OCI-LY7 (cell line): Measurements from ENCODE around the gene NCOA5. TPM values are rescaled to one million over a fixed set of nuclear protein-coding genes. Genes with fewer than 3 reads are reported as not detected.

Source experiments
- BruUV-seq: library from RNA; stranded (reverse); fragments of 400-500 nt; replicated peaks from 2 replicates; lab custom pipeline; 2021; lab: Mats Ljungman, UMichigan
- CTCF ChIA-PET: fragments of 300-600 bp; sonication (Branson Sonifier 250); formaldehyde crosslinking; loops from one replicate; lab custom pipeline; 2022; ENCODE audit warnings: antibody characterized with exemption; ENCODE audit not compliant: unreplicated experiment; lab: Charles Lee
- POLR2A ChIA-PET: fragments of 300-600 bp; sonication (Branson Sonifier 250); formaldehyde crosslinking; loops from one replicate; lab custom pipeline; 2022; ENCODE audit warnings: antibody characterized with exemption; lab: Charles Lee
- DNase-seq: peaks from one replicate; pipeline ENCODE4 v3.0.0-alpha.2; 2015; ENCODE audit warnings: low spot score
- H2AFZ ChIP-seq: fragments of 200-600 bp; sonication (generic), shearing (Covaris generic); 2 replicates; pipeline ENCODE4 v1.6.1; 2014; ENCODE audit warnings: mild to moderate bottlenecking, antibody characterized with exemption, low read length, moderate library complexity
- H3K27ac ChIP-seq: fragments of 200-600 bp; sonication (generic); 2 replicates; pipeline ENCODE4 v1.5.1; 2014; ENCODE audit warnings: mixed run types, low read depth, mild to moderate bottlenecking, moderate library complexity, low read length, inconsistent platforms; ENCODE audit not compliant: poor library complexity, severe bottlenecking
- H3K36me3 ChIP-seq: fragments of 200-600 bp; sonication (generic); 2 replicates; pipeline ENCODE4 v1.6.1; 2014; ENCODE audit warnings: mild to moderate bottlenecking, antibody characterized with exemption, low read length, moderate library complexity, mixed read lengths; ENCODE audit not compliant: insufficient read depth
- H3K4me1 ChIP-seq: fragments of 200-600 bp; sonication (generic); 2 replicates; pipeline ENCODE4 v1.5.1; 2014; ENCODE audit warnings: mild to moderate bottlenecking, low read length; ENCODE audit not compliant: insufficient read depth, poor library complexity, severe bottlenecking
- H3K4me2 ChIP-seq: fragments of 200-600 bp; sonication (generic); 2 replicates; pipeline ENCODE4 v1.6.1; 2014; ENCODE audit warnings: mild to moderate bottlenecking, low read length
- H3K4me3 ChIP-seq: fragments of 200-600 bp; sonication (generic); 2 replicates; pipeline ENCODE4 v1.5.1; 2014; ENCODE audit warnings: mild to moderate bottlenecking, low read depth, low read length; ENCODE audit not compliant: poor library complexity, severe bottlenecking
- H3K79me2 ChIP-seq: fragments of 200-600 bp; sonication (generic); 2 replicates; pipeline ENCODE4 v1.6.1; 2016; ENCODE audit warnings: low read depth, mild to moderate bottlenecking, low read length, moderate library complexity, mixed read lengths; ENCODE audit not compliant: insufficient read depth
- H3K9me2 ChIP-seq: fragments of 200-600 bp; sonication (generic); 2 replicates; pipeline ENCODE4 v1.6.1; 2016; ENCODE audit warnings: mild to moderate bottlenecking, low read length, mixed read lengths; ENCODE audit not compliant: insufficient read depth
- H3K9me3 ChIP-seq: fragments of 200-600 bp; sonication (generic); 2 replicates; pipeline ENCODE4 v1.6.1; 2014; ENCODE audit warnings: mild to moderate bottlenecking, mixed run types, low read length, mixed read lengths
- H4K20me1 ChIP-seq: fragments of 200-600 bp; sonication (generic); 2 replicates; pipeline ENCODE4 v1.6.1; 2014; ENCODE audit warnings: mild to moderate bottlenecking, antibody characterized with exemption, low read length, moderate library complexity, mixed read lengths; ENCODE audit not compliant: insufficient read depth
- CTCF ChIP-seq: fragments of 200-600 bp; sonication (generic); conservative IDR thresholded peaks from 2 replicates; pipeline ENCODE4 v1.5.1; 2014; ENCODE audit warnings: mild to moderate bottlenecking, antibody characterized with exemption, low read length, moderate library complexity, mixed read lengths
- EZH2phosphoT487 ChIP-seq: fragments of 200-600 bp; sonication (generic); IDR thresholded peaks from 2 replicates; pipeline ENCODE4 v1.6.1; 2018; ENCODE audit warnings: low read depth, borderline replicate concordance, mild to moderate bottlenecking, mixed run types, antibody characterized with exemption, low read length, moderate library complexity, mixed read lengths
- intact Hi-C: fragments of 100-400 bp; cut with micrococcal nuclease; formaldehyde crosslinking; loops from one replicate; pipeline ENCODE4 v1.10.0; 2022; ENCODE audit not compliant: unreplicated experiment
- total RNA-seq, 2 experiments: library from RNA; depleted of rRNA in 1 of 2; stranded (reverse); fragments of >200 nt in 1 of 2; shearing (Covaris generic) in 1 of 2; gene quantifications; 2 replicates each; pipeline ENCODE4 v1.2.3, GENCODE V29; 2014 to 2022

NCOA5 gene
- total RNA-seq, 2 experiments from 2014 or later: 23.4 to 33.7 TPM

GRCh38 chr20:46137816-46138215 is 48.1 kb upstream of the NCOA5 start:
- no peaks in the 10 kb centered on the region; the same call in 1 of the 2 replicates for H4K20me1 ChIP-seq
- no peaks in the 10 kb centered on the region for H3K9me3 ChIP-seq
- no peaks in the 10 kb centered on the region for H3K79me2 ChIP-seq
- CTCF ChIA-PET: no interaction called here
- no peaks in the 10 kb centered on the region for H3K9me2 ChIP-seq
- no peak overlapping the region for H2AFZ ChIP-seq
- BruUV-seq: no TSS peak
- H3K4me3 ChIP-seq: no peak overlapping the region
- DNase-seq: no peak
- H3K36me3 ChIP-seq: no peaks in the 10 kb centered on the region
- no peaks in the 10 kb centered on the region for H3K4me1 ChIP-seq
- POLR2A ChIA-PET: no interaction called here
- no peak overlapping the region for H3K27ac ChIP-seq
- no peak for TF ChIP-seq CTCF
- TF ChIP-seq EZH2phosphoT487: no peak
- no peak overlapping the region for H3K4me2 ChIP-seq
- intact Hi-C loops: no loop called here

GRCh38 chr20:46135856-46136633 is 46.3 kb upstream of the NCOA5 start:
- Histone ChIP-seq H3K4me1 (no peaks in the 10 kb centered on the region), H3K79me2 (no peaks in the 10 kb centered on the region), H3K36me3 (no peaks in the 10 kb centered on the region), H3K27ac (no peak overlapping the region), H2AFZ (no peak overlapping the region), H3K4me3 (no peak overlapping the region), H3K9me2 (no peaks in the 10 kb centered on the region), H3K9me3 (no peaks in the 10 kb centered on the region), H4K20me1 (peaks cover 3% of the 10 kb centered on the region; the same call in 1 of the 2 replicates), H3K4me2 (no peak overlapping the region)
- no TSS peak for BruUV-seq
- POLR2A ChIA-PET: no interaction called here
- TF ChIP-seq EZH2phosphoT487 (no peak), CTCF (no peak)
- DNase-seq: no peak
- CTCF ChIA-PET: no interaction called here
- intact Hi-C loops: no loop called here

GRCh38 chr20:46134716-46135115 is 45.0 kb upstream of the NCOA5 start:
- TF ChIP-seq CTCF (no peak), EZH2phosphoT487 (no peak)
- H2AFZ ChIP-seq: no peak overlapping the region
- BruUV-seq: no TSS peak
- no peaks in the 10 kb centered on the region for H3K4me1 ChIP-seq
- no peaks in the 10 kb centered on the region for H3K36me3 ChIP-seq
- no peak overlapping the region for H3K4me2 ChIP-seq
- H3K9me3 ChIP-seq: no peaks in the 10 kb centered on the region
- no peaks in the 10 kb centered on the region for H3K9me2 ChIP-seq
- no peak for DNase-seq
- no peak overlapping the region for H3K4me3 ChIP-seq
- H4K20me1 ChIP-seq: peaks cover 3% of the 10 kb centered on the region; the same call in 1 of the 2 replicates
- H3K79me2 ChIP-seq: no peaks in the 10 kb centered on the region
- no peak overlapping the region for H3K27ac ChIP-seq
- POLR2A ChIA-PET: no interaction called here
- intact Hi-C loops: loop anchor here (5.0 kb wide), 2 partner anchors 112 to 548 kb away; no protein-coding TSS in a partner anchor
- CTCF ChIA-PET: no interaction called here
